OCI-LY7 (cell line): ENCODE data around the gene SLN.

Source experiments
- CTCF ChIP-seq: fragments of 200-600 bp; sonication (generic); conservative IDR thresholded peaks from 2 replicates; pipeline ENCODE4 v1.5.1; 2014; ENCODE audit warnings: mild to moderate bottlenecking, antibody characterized with exemption, low read length, moderate library complexity, mixed read lengths
- EZH2phosphoT487 ChIP-seq: fragments of 200-600 bp; sonication (generic); IDR thresholded peaks from 2 replicates; pipeline ENCODE4 v1.6.1; 2018; ENCODE audit warnings: low read depth, borderline replicate concordance, mild to moderate bottlenecking, mixed run types, antibody characterized with exemption, low read length, moderate library complexity, mixed read lengths

GRCh38 chr11:107699371-107700285, 12.2 kb downstream of the SLN start:
- TF ChIP-seq CTCF (no peak), EZH2phosphoT487 (no peak)
